HepG2 (cell line): ENCODE results near the gene TMEM62. TPM values are rescaled to one million over a fixed set of nuclear protein-coding genes. Genes with fewer than 3 reads are reported as not detected.

Experiments
- FOSL2 ChIP-seq: sonication (generic); formaldehyde crosslinking; IDR thresholded peaks from 2 replicates; pipeline ENCODE4 v1.4.0; 2020; ENCODE audit warnings: missing genetic modification reagents
- KAT8 ChIP-seq: IDR thresholded peaks from 2 replicates; pipeline ENCODE4 v1.6.1; 2016; ENCODE audit warnings: missing genetic modification reagents, missing compliant biosample characterization
- PATZ1 ChIP-seq: sonication (generic); formaldehyde crosslinking; IDR thresholded peaks from 2 replicates; pipeline ENCODE4 v1.4.0; 2020; ENCODE audit warnings: missing genetic modification reagents
- SALL1 ChIP-seq: sonication (generic); formaldehyde crosslinking; IDR thresholded peaks from 2 replicates; pipeline ENCODE4 v1.8.0; 2022; ENCODE audit warnings: mild to moderate bottlenecking, missing genetic modification reagents
- XRCC5 ChIP-seq: fragments of 200-400 bp; formaldehyde crosslinking; optimal IDR thresholded peaks from 2 replicates; pipeline ENCODE3; 2017; ENCODE audit warnings: mild to moderate bottlenecking, low read length
- ZBTB1 ChIP-seq: sonication (generic); formaldehyde crosslinking; IDR thresholded peaks from 2 replicates; pipeline ENCODE4 v1.4.0; 2020; ENCODE audit warnings: missing genetic modification reagents, borderline replicate concordance
- ZBTB2 ChIP-seq: sonication (generic); formaldehyde crosslinking; IDR thresholded peaks from 2 replicates; pipeline ENCODE4 v1.8.0; 2022; ENCODE audit warnings: low read depth, missing genetic modification reagents
- ZNF569 ChIP-seq: sonication (generic); formaldehyde crosslinking; IDR thresholded peaks from 2 replicates; pipeline ENCODE4 v1.5.0; 2020; ENCODE audit warnings: mild to moderate bottlenecking, missing genetic modification reagents, moderate library complexity, borderline replicate concordance
- ZNF691 ChIP-seq: sonication (generic); formaldehyde crosslinking; IDR thresholded peaks from 2 replicates; pipeline ENCODE4 v1.4.0; 2020; ENCODE audit warnings: missing genetic modification reagents, low read depth, mild to moderate bottlenecking, borderline replicate concordance
- polyA plus RNA-seq, 8 experiments: library from polyadenylated mRNA; depleted of rRNA in 3 of 8; stranded (reverse) in 7 of 8; unstranded in 1 of 8; fragments of >200 nt; fragmentation: Illumina TruSeq in 4 of 8; extraction: Trizol in 4 of 8; gene quantifications; 2 replicates each; pipeline versions ENCODE4 v1.2.1 to v1.2.3, GENCODE V29; 2011 to 2016; ENCODE audit warnings: low read depth in 4 of 8, missing spikeins in 1 of 8, mixed read lengths in 1 of 8; ENCODE audit not compliant: insufficient read depth in 1 of 8
- total RNA-seq, 5 experiments: library from RNA; depleted of rRNA; stranded (reverse); fragments of >200 nt; fragmentation: Illumina TruSeq; extraction: Trizol; gene quantifications; 2 replicates each; pipeline ENCODE4 v1.2.3, GENCODE V29; 2016; ENCODE audit warnings: low read depth in 1 of 5
- TF ChIP-seq, protein P1 (sequence below): sonication (generic); formaldehyde crosslinking; IDR thresholded peaks from 2 replicates; pipeline ENCODE4 v1.5.0; 2020; ENCODE audit warnings: mild to moderate bottlenecking, missing genetic modification reagents, moderate library complexity
- TF ChIP-seq, protein P2 (sequence below): IDR thresholded peaks from 2 replicates; pipeline ENCODE4 v1.4.0; 2020; ENCODE audit warnings: mild to moderate bottlenecking, missing genetic modification reagents

TMEM62 gene
- total and polyA plus RNA-seq, 2 of the 13 experiments (the other 11 are each of a cell fraction or from before 2014, with no cell fraction given): 14.2 to 20.9 TPM

DNA sequence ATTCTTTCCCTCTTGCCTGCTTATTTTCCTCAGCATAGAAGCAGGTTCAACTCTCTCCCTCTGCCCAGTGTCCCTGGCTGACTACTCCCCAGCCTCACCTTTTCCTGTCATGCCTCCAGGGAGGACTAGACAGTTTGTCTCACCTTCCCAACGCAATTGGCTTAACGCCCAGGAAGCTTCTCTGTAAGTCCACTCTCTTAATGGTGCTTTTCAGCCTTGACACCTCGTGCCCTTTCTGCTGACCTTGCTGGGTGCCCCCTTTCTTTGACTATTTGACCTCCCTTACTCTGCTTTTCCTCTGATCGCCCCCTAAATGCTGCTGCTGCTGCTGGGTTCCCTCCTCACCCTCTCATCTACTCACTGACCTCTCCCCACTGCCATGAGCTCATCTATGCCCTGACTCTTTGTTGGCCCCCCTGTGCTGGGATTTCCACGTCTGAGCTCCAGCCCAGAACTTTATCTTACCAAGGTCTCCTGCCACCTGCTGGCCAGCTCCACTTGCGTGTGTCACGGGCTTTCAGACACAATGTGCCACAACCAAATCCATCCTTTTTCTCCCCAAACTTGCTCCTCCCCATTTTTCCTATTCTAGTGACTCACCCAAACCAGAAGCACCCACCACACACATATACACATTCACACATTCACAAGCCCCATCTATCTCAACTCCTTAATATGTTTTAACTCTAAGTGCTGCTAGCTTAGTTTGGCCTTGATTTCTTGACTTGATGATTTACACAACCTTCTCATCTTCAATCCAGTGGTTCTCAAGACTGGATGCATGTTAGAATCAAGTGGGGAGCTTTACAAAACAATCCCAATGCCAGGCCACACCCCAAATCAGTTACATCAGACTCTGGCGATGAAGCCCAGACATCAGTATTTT is 70.9 kb downstream of the TMEM62 start (continued):
- TF ChIP-seq, protein P1, sequence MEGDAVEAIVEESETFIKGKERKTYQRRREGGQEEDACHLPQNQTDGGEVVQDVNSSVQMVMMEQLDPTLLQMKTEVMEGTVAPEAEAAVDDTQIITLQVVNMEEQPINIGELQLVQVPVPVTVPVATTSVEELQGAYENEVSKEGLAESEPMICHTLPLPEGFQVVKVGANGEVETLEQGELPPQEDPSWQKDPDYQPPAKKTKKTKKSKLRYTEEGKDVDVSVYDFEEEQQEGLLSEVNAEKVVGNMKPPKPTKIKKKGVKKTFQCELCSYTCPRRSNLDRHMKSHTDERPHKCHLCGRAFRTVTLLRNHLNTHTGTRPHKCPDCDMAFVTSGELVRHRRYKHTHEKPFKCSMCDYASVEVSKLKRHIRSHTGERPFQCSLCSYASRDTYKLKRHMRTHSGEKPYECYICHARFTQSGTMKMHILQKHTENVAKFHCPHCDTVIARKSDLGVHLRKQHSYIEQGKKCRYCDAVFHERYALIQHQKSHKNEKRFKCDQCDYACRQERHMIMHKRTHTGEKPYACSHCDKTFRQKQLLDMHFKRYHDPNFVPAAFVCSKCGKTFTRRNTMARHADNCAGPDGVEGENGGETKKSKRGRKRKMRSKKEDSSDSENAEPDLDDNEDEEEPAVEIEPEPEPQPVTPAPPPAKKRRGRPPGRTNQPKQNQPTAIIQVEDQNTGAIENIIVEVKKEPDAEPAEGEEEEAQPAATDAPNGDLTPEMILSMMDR: peak; percentile 79
- TF ChIP-seq, protein P2, sequence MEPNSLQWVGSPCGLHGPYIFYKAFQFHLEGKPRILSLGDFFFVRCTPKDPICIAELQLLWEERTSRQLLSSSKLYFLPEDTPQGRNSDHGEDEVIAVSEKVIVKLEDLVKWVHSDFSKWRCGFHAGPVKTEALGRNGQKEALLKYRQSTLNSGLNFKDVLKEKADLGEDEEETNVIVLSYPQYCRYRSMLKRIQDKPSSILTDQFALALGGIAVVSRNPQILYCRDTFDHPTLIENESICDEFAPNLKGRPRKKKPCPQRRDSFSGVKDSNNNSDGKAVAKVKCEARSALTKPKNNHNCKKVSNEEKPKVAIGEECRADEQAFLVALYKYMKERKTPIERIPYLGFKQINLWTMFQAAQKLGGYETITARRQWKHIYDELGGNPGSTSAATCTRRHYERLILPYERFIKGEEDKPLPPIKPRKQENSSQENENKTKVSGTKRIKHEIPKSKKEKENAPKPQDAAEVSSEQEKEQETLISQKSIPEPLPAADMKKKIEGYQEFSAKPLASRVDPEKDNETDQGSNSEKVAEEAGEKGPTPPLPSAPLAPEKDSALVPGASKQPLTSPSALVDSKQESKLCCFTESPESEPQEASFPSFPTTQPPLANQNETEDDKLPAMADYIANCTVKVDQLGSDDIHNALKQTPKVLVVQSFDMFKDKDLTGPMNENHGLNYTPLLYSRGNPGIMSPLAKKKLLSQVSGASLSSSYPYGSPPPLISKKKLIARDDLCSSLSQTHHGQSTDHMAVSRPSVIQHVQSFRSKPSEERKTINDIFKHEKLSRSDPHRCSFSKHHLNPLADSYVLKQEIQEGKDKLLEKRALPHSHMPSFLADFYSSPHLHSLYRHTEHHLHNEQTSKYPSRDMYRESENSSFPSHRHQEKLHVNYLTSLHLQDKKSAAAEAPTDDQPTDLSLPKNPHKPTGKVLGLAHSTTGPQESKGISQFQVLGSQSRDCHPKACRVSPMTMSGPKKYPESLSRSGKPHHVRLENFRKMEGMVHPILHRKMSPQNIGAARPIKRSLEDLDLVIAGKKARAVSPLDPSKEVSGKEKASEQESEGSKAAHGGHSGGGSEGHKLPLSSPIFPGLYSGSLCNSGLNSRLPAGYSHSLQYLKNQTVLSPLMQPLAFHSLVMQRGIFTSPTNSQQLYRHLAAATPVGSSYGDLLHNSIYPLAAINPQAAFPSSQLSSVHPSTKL (CRISPR knock-in tag): peak; percentile 10; the same call in 1 of the 2 replicates
- peak; percentile 79 for TF ChIP-seq XRCC5
- no peak for TF ChIP-seq ZNF569 (CRISPR knock-in tag)
- 0 out of 2 replicates have a peak, but pooled peaks have one; percentile 47 for TF ChIP-seq ZNF691 (CRISPR knock-in tag)
- TF ChIP-seq FOSL2 (CRISPR knock-in tag): peak; percentile 15; the same call in 1 of the 2 replicates
- no peak for TF ChIP-seq ZBTB1
- TF ChIP-seq KAT8 (CRISPR knock-in tag): 0 out of 2 replicates have a peak, but pooled peaks have one; percentile 14
- TF ChIP-seq SALL1 (CRISPR knock-in tag): peak; percentile 56; the same call in 1 of the 2 replicates
- TF ChIP-seq ZBTB2 (CRISPR knock-in tag): no peak
- 0 out of 2 replicates have a peak, but pooled peaks have one; percentile 26 for TF ChIP-seq PATZ1 (CRISPR knock-in tag)
